HepG2 (cell line): Measurements from ENCODE around the gene FGF10. TPM values are rescaled to one million over a fixed set of nuclear protein-coding genes. Genes with fewer than 3 reads are reported as not detected.

Experiments used
- ATAC-seq: fragments of 200-7000 bp; cut with Tn5 transposase; 3 replicates; pipeline ENCODE4 v1.9.1; 2020; ENCODE audit warnings: mild to moderate bottlenecking, moderate library complexity
- BruUV-seq: library from RNA; stranded (reverse); fragments of 400-500 nt; replicated peaks from 2 replicates; lab custom pipeline; 2021; lab: Mats Ljungman, UMichigan
- CTCF ChIA-PET: fragments of 300-600 bp; formaldehyde crosslinking; extraction: SDS; loops from one replicate; lab custom pipeline; 2021; ENCODE audit warnings: low total read pairs, inconsistent platforms, low intra/inter-chr PET ratio; lab: Yijun Ruan, JAX
- POLR2A ChIA-PET: fragments of 350-600 bp; sonication (Branson Sonifier 250); formaldehyde crosslinking; loops from one replicate; lab custom pipeline; 2020; ENCODE audit warnings: antibody characterized with exemption, inconsistent platforms; lab: Yijun Ruan, JAX
- DNase-seq: peaks from one replicate; pipeline ENCODE4 v3.0.0-alpha.2; 2015; ENCODE audit warnings: low spot score
- FAIRE-seq: peaks from 3 replicates; lab custom pipeline; 2011; peaks lifted over from hg19 to GRCh38; lab: Jason Lieb, UNC
- H2AFZ ChIP-seq: one replicate; pipeline ENCODE4 v1.6.1; 2011; ENCODE audit warnings: low read length, inconsistent platforms
- H3K27ac ChIP-seq: fragments of 300-600 bp; 3 replicates; pipeline ENCODE4 v1.8.0; 2011; ENCODE audit warnings: mixed run types, mild to moderate bottlenecking, mixed read lengths, low read length, inconsistent platforms; ENCODE audit not compliant: insufficient read depth; ENCODE audit errors: extremely low read length
- H3K27me3 ChIP-seq, 2 experiments: fragments of 200-600 bp in 1 of 2; 2 replicates in 1 of 2; 3 replicates in 1 of 2; pipeline versions ENCODE4 v1.6.0 to v1.8.0; 2011; ENCODE audit warnings: low read length in 2 of 2, mild to moderate bottlenecking in 2 of 2, moderate library complexity in 2 of 2, inconsistent platforms in 1 of 2; ENCODE audit not compliant: insufficient read depth in 2 of 2, control insufficient read depth in 1 of 2
- H3K36me3 ChIP-seq, 2 experiments: fragments of 200-600 bp in 1 of 2; replicated peaks in 1 of 2; 2 replicates in 1 of 2; 3 replicates in 1 of 2; pipeline versions ENCODE4 v1.5.1 to v1.8.0; 2011; ENCODE audit warnings: low read length in 2 of 2, inconsistent platforms in 1 of 2; ENCODE audit not compliant: insufficient read depth in 2 of 2, control insufficient read depth in 1 of 2
- H3K4me1 ChIP-seq: 2 replicates; pipeline ENCODE4 v1.5.1; 2012; ENCODE audit warnings: low read length, inconsistent platforms; ENCODE audit not compliant: insufficient read depth
- H3K4me2 ChIP-seq: 2 replicates; pipeline ENCODE4 v1.6.0; 2011; ENCODE audit warnings: low read depth, low read length, inconsistent platforms
- H3K4me3 ChIP-seq, 3 experiments: fragments of 200-600 bp in 1 of 3; sonication (generic), shearing (Covaris generic) in 1 of 3; replicated peaks in 1 of 3; 2 replicates each; pipeline ENCODE4 v1.5.1; 2011 to 2016; ENCODE audit warnings: low read length in 3 of 3, inconsistent platforms in 2 of 3, low read depth in 2 of 3, mild to moderate bottlenecking in 2 of 3, control low read depth in 1 of 3, mixed read lengths in 1 of 3; ENCODE audit not compliant: insufficient read depth in 1 of 3
- H3K79me2 ChIP-seq: one replicate; pipeline ENCODE4 v1.6.1; 2011; ENCODE audit warnings: low read length, inconsistent platforms; ENCODE audit not compliant: insufficient read depth
- H3K9ac ChIP-seq: 2 replicates; pipeline ENCODE4 v1.6.0; 2011; ENCODE audit warnings: mild to moderate bottlenecking, low read depth, low read length, inconsistent platforms; ENCODE audit not compliant: insufficient read depth
- H3K9me3 ChIP-seq: 2 replicates; pipeline ENCODE4 v1.5.1; 2012; ENCODE audit warnings: mild to moderate bottlenecking, low read length
- H4K20me1 ChIP-seq: 2 replicates; pipeline ENCODE4 v1.6.0; 2011; ENCODE audit warnings: inconsistent platforms, mild to moderate bottlenecking, low read length, moderate library complexity; ENCODE audit not compliant: insufficient read depth
- CBX2 ChIP-seq, 2 experiments: fragments of 200-600 bp in 1 of 2; sonication (generic); formaldehyde crosslinking in 1 of 2; IDR thresholded peaks; 2 replicates each; pipeline versions ENCODE4 v1.7.0 to v1.8.1; 2018 to 2022; ENCODE audit warnings: low read depth in 2 of 2, low read length in 1 of 2, mild to moderate bottlenecking in 1 of 2, missing genetic modification reagents in 1 of 2
- EHMT2 ChIP-seq: fragments of 200-600 bp; sonication (generic); IDR thresholded peaks from 2 replicates; pipeline ENCODE4 v1.7.0; 2017; ENCODE audit warnings: antibody characterized with exemption, low read depth, low read length, borderline replicate concordance
- HNRNPL ChIP-seq: fragments of 200-400 bp; formaldehyde crosslinking; IDR thresholded peaks from 2 replicates; pipeline ENCODE4 v1.6.1; 2017; ENCODE audit warnings: mild to moderate bottlenecking, low read depth, low read length
- MAFK ChIP-seq, 2 experiments: IDR thresholded peaks in 1 of 2; conservative IDR thresholded peaks in 1 of 2; 2 replicates each; pipeline ENCODE4 v1.6.1; 2011; ENCODE audit warnings: improper control_type of control experiment in 2 of 2, low read length in 2 of 2
- MEIS2 ChIP-seq: sonication (generic); formaldehyde crosslinking; IDR thresholded peaks from 2 replicates; pipeline ENCODE4 v1.9.0; 2021; ENCODE audit warnings: mild to moderate bottlenecking, missing genetic modification reagents
- MLLT10 ChIP-seq: sonication (generic); formaldehyde crosslinking; IDR thresholded peaks from 2 replicates; pipeline ENCODE4 v1.4.0; 2020; ENCODE audit warnings: missing genetic modification reagents
- RERE ChIP-seq: IDR thresholded peaks from 2 replicates; pipeline ENCODE4 v1.6.1; 2016; ENCODE audit warnings: low read depth, missing genetic modification reagents, missing compliant biosample characterization
- REXO4 ChIP-seq: sonication (generic); formaldehyde crosslinking; IDR thresholded peaks from 2 replicates; pipeline ENCODE4 v1.8.0; 2022; ENCODE audit warnings: missing genetic modification reagents, mild to moderate bottlenecking, borderline replicate concordance
- ZNF34 ChIP-seq: sonication (generic); formaldehyde crosslinking; IDR thresholded peaks from 2 replicates; pipeline ENCODE4 v1.4.0; 2020; ENCODE audit warnings: mild to moderate bottlenecking, missing genetic modification reagents, borderline replicate concordance
- ZNF609 ChIP-seq: sonication (generic); formaldehyde crosslinking; IDR thresholded peaks from 2 replicates; pipeline ENCODE4 v1.4.0; 2020; ENCODE audit warnings: mild to moderate bottlenecking, missing genetic modification reagents, borderline replicate concordance
- ZNF891 ChIP-seq: sonication (generic); formaldehyde crosslinking; IDR thresholded peaks from 2 replicates; pipeline ENCODE4 v1.5.0; 2020; ENCODE audit warnings: mild to moderate bottlenecking, missing genetic modification reagents
- WGBS: methylation state at CpG from one replicate; pipeline ENCODE4 v1.1.6; 2017; ENCODE audit warnings: low lambda C conversion rate; 5-methylcytosine and 5-hydroxymethylcytosine counted together
- in situ Hi-C: cut with HindIII; loops from 2 replicates; pipeline ENCODE4 v1.10.0; 2017; ENCODE audit warnings: low pct_unique_long_range_greater_than_20kb; ENCODE audit not compliant: extremely low pct_ligation_motif_present
- intact Hi-C: fragments of 100-400 bp; cut with micrococcal nuclease; formaldehyde crosslinking; loops from one replicate; pipeline ENCODE4 v1.10.0; 2022; ENCODE audit not compliant: unreplicated experiment
- polyA plus RNA-seq, 8 experiments: library from polyadenylated mRNA; depleted of rRNA in 3 of 8; stranded (reverse) in 7 of 8; unstranded in 1 of 8; fragments of >200 nt; fragmentation: Illumina TruSeq in 4 of 8; extraction: Trizol in 4 of 8; gene quantifications; 2 replicates each; pipeline versions ENCODE4 v1.2.1 to v1.2.3, GENCODE V29; 2011 to 2016; ENCODE audit warnings: low read depth in 4 of 8, missing spikeins in 1 of 8, mixed read lengths in 1 of 8; ENCODE audit not compliant: insufficient read depth in 1 of 8
- total RNA-seq, 5 experiments: library from RNA; depleted of rRNA; stranded (reverse); fragments of >200 nt; fragmentation: Illumina TruSeq; extraction: Trizol; gene quantifications; 2 replicates each; pipeline ENCODE4 v1.2.3, GENCODE V29; 2016; ENCODE audit warnings: low read depth in 1 of 5

The FGF10 gene
- total and polyA plus RNA-seq, 2 of the 13 experiments (the other 11 are each of a cell fraction or from before 2014, with no cell fraction given) = not detected

- intact Hi-C loops (no loop called here), in situ Hi-C loops (no loop called here)
- FAIRE-seq (no peak), DNase-seq (no peak), ATAC-seq (peak; percentile 60)
- no peaks in the 10 kb centered on the region for H3K9me3 ChIP-seq
- no peaks in the 10 kb centered on the region for H3K4me1 ChIP-seq
- H2AFZ ChIP-seq = no peak overlapping the region
- H3K9ac ChIP-seq = no peak overlapping the region
- CTCF ChIA-PET = no interaction called here
- POLR2A ChIA-PET = no interaction called here
- no TSS peak for BruUV-seq
- peak overlapping the region; percentile 62; the same call in 1 of the 2 replicates for H3K4me2 ChIP-seq
- no peaks in the 10 kb centered on the region for H3K36me3 ChIP-seq
- WGBS = 47% methylated on average over 20 of the region's 27 CpGs
- no peaks in the 10 kb centered on the region for H4K20me1 ChIP-seq
- H3K27ac ChIP-seq = no peak overlapping the region
- H3K27me3 ChIP-seq = peaks cover 0 to 32% of the 10 kb centered on the region in 2 experiments; a peak in 4 of 5 replicates
- no peaks in the 10 kb centered on the region for H3K79me2 ChIP-seq
- H3K4me3 ChIP-seq = 0 out of 6 replicates have a peak overlapping the region, but pooled peaks of 1 of the 3 experiments have one; percentile 37
- TF ChIP-seq HNRNPL (no peak), ZNF34 (CRISPR knock-in tag) (no peak), EHMT2 (no peak), MEIS2 (CRISPR knock-in tag) (no peak), CBX2 (IDR thresholded peaks at IDR 0.05; ENCODE audit: low read depth, low read length) (no peak), CBX2 (CRISPR knock-in tag; IDR thresholded peaks at IDR 0.05; ENCODE audit: low read depth) (no peak), MAFK (conservative IDR thresholded peaks at IDR 0.05 in 1 of 2, IDR thresholded peaks at IDR 0.05 in 1 of 2; ENCODE audit: low read length in 2 of 2) (no peak), ZNF891 (CRISPR knock-in tag) (no peak), REXO4 (CRISPR knock-in tag) (no peak), RERE (CRISPR knock-in tag) (no peak), MLLT10 (CRISPR knock-in tag) (no peak), ZNF609 (no peak)
These were observed 715 bp downstream of the FGF10 start for GRCh38 chr5:44388321-44389089.
